ENCODE results near the gene CDK19. TPM values are rescaled to one million over a fixed set of nuclear protein-coding genes. Genes with fewer than 3 reads are reported as not detected.

The CDK19 gene
- total and polyA plus RNA-seq, 9 of the 15 experiments (the other 6 are each of a cell fraction or from before 2014, with no cell fraction given) = 3.8 to 15.2 (median 7.4) TPM

- no peak for TF ChIP-seq SRSF1 (IDR thresholded peaks at IDR 0.05; ENCODE audit: low read depth, low read length)
- TF ChIP-seq CBX3 (IDR thresholded peaks at IDR 0.05; ENCODE audit: borderline replicate concordance in 1 of 2, low read length in 2 of 2) = no peak
- TF ChIP-seq NCOA1 (IDR thresholded peaks at IDR 0.05; ENCODE audit: low read depth) = no peak
- no peak for TF ChIP-seq RCOR1 (IDR thresholded peaks at IDR 0.05; ENCODE audit: borderline replicate concordance in 1 of 2, low read depth in 2 of 2, low read length in 2 of 2)
- TF ChIP-seq MTF1 (CRISPR knock-in tag; IDR thresholded peaks at IDR 0.05; ENCODE audit: borderline replicate concordance) = no peak
- no peak for TF ChIP-seq KAT2B (IDR thresholded peaks at IDR 0.05; ENCODE audit: low read depth, low read length)
- TF ChIP-seq BRCA1 (IDR thresholded peaks at IDR 0.05) = no peak
- no peak for TF ChIP-seq BRCA1 (CRISPR knock-in tag; IDR thresholded peaks at IDR 0.05)
- TF ChIP-seq CTBP1 (IDR thresholded peaks at IDR 0.05; ENCODE audit: borderline replicate concordance) = no peak
- no peak for TF ChIP-seq ZNF133 (CRISPR knock-in tag; IDR thresholded peaks at IDR 0.05)
- TF ChIP-seq MLX (CRISPR knock-in tag; conservative IDR thresholded peaks at IDR 0.05) = no peak
- TF ChIP-seq ETS2 (tag; IDR thresholded peaks at IDR 0.05; ENCODE audit: borderline replicate concordance, poor library complexity, severe bottlenecking) = no peak
- TF ChIP-seq JUN (IDR thresholded peaks at IDR 0.05; ENCODE audit: borderline replicate concordance, low read depth, low read length) = no peak
- TF ChIP-seq JUN (CRISPR knock-in tag; IDR thresholded peaks at IDR 0.05; ENCODE audit: borderline replicate concordance) = no peak
- TF ChIP-seq KAT7 (CRISPR knock-in tag; IDR thresholded peaks at IDR 0.05; ENCODE audit: borderline replicate concordance) = no peak
- TF ChIP-seq E2F4 (CRISPR knock-in tag; IDR thresholded peaks at IDR 0.05; ENCODE audit: low read depth) = no peak
- no peak for TF ChIP-seq ZNF146 (CRISPR knock-in tag; IDR thresholded peaks at IDR 0.05; ENCODE audit: unreplicated experiment)
- no peak for TF ChIP-seq CREM (IDR thresholded peaks at IDR 0.05; ENCODE audit: low read depth)
- no peak for TF ChIP-seq ZNF57 (CRISPR knock-in tag; IDR thresholded peaks at IDR 0.05)
- no peak for TF ChIP-seq MCM3 (IDR thresholded peaks at IDR 0.05)
- TF ChIP-seq MYNN (IDR thresholded peaks at IDR 0.05) = no peak
- no peak for TF ChIP-seq MYNN (CRISPR knock-in tag; IDR thresholded peaks at IDR 0.05)
- TF ChIP-seq ZBTB1 (CRISPR knock-in tag; IDR thresholded peaks at IDR 0.05; ENCODE audit: borderline replicate concordance, low read depth) = no peak
These were observed 240.5 kb downstream of the CDK19 start (continued) for GRCh38 chr6:110574817-110575216.

Measured in K562 (cell line).